Activated B cell treated with CpG ODN at 0.5 μM for 24 hours (primary cell): ENCODE results near the gene MAP7D3. TPM values are rescaled to one million over a fixed set of nuclear protein-coding genes. Genes with fewer than 3 reads are reported as not detected.
A peak's percentile ranks its signal among the peaks of the same experiment; 100 is the strongest.

Experiments
- ATAC-seq: fragments of 200-7000 bp; cut with Tn5 transposase; one replicate; pipeline ENCODE4 v1.10.0; 2021; ENCODE audit warnings: low read depth, mild to moderate bottlenecking, moderate library complexity
- CTCF ChIA-PET: fragments of 350-600 bp; sonication (Branson Sonifier 250); formaldehyde crosslinking; loops from one replicate; lab custom pipeline; 2021; ENCODE audit warnings: antibody characterized with exemption; lab: Charles Lee
- POLR2A ChIA-PET: fragments of 350-600 bp; sonication (Branson Sonifier 250); formaldehyde crosslinking; loops from one replicate; lab custom pipeline; 2021; ENCODE audit warnings: antibody characterized with exemption; lab: Charles Lee
- DNase-seq: peaks from one replicate; pipeline ENCODE4 v3.0.0; 2022
- H3K27ac Mint-ChIP-seq: one replicate; pipeline ENCODE4 v1.8.0; 2020; ENCODE audit warnings: mixed read lengths
- H3K27me3 Mint-ChIP-seq: one replicate; pipeline ENCODE4 v1.8.0; 2021; ENCODE audit warnings: mixed read lengths
- H3K36me3 Mint-ChIP-seq: one replicate; pipeline ENCODE4 v1.8.0; 2021; ENCODE audit warnings: low read depth, mixed read lengths
- H3K4me1 Mint-ChIP-seq: one replicate; pipeline ENCODE4 v1.8.0; 2021; ENCODE audit warnings: mixed read lengths
- H3K4me3 Mint-ChIP-seq: one replicate; pipeline ENCODE4 v1.8.0; 2020; ENCODE audit warnings: mild to moderate bottlenecking, mixed read lengths
- H3K9me3 Mint-ChIP-seq: one replicate; pipeline ENCODE4 v1.8.0; 2020; ENCODE audit warnings: mixed read lengths
- intact Hi-C: fragments of 100-400 bp; cut with micrococcal nuclease; formaldehyde crosslinking; loops from one replicate; pipeline ENCODE4 v1.15.1; 2024
- total RNA-seq: library from RNA; stranded (reverse); gene quantifications from 2 replicates; pipeline ENCODE4 v1.2.3, GENCODE V29; 2022
- TF ChIP-seq, protein P1 (sequence below): fragments of 200-600 bp; IDR thresholded peaks from one replicate; pipeline ENCODE4 v1.8.0; 2022; ENCODE audit warnings: antibody characterized with exemption, mild to moderate bottlenecking

Gene MAP7D3
- total RNA-seq, 1 donor from 2014 or later: 12.2 TPM

DNA sequence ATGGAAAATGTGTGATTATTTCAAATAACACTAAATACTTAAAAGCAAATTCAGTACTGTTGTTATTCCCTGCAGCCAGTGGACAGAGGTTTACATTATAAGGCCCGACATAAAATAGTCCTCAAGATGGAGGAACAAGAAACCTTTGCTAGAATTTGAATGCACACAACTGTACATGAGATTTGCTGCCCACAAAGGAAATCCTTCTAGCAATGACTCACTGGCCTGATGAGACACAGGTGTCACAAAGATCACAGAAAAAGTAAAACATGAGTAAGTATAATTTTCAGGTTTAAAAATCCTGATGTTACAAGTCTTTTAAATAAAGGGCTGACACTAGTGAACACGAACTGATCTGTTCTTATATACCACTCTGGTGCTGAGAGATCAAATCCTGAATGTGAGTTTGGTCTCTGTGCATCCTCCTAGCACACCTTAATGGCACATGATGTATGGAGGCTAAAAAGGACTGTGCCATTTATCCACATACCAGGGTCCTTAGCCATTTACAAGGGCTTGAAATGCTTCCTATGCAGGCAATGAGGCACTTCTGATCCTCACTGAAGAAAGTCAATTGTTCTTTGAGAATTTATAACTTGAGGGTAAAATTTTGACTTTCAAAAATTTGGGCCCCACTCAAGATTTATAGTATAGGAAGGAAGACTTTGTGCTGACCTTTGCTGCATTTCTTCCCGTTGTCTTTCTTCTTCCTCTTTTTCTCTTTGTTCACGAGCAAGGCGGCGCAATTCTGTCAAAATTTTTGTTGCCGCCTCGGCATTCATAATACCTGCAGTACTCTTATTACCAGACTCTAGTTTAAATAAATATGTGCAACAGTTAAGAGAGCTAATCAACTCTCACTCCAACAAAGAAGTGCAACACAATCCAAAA is 23.0 kb downstream of the MAP7D3 start:
- ChIA-PET CTCF (no interaction called here), POLR2A (no interaction called here)
- no peaks in the 10 kb centered on the region for H3K9me3 Mint-ChIP-seq
- no peaks in the 10 kb centered on the region for H3K27me3 Mint-ChIP-seq
- intact Hi-C loops: loop anchor here (1.0 to 5.0 kb wide), 2 partner anchors 22 to 81 kb away; partner anchors contain the start of gene FHL1
- DNase-seq (no peak), ATAC-seq (peak; percentile 62)
- peaks cover 43% of the 10 kb centered on the region for H3K36me3 Mint-ChIP-seq
- H3K27ac Mint-ChIP-seq: peak overlapping the region; percentile 87
- TF ChIP-seq, protein P1, sequence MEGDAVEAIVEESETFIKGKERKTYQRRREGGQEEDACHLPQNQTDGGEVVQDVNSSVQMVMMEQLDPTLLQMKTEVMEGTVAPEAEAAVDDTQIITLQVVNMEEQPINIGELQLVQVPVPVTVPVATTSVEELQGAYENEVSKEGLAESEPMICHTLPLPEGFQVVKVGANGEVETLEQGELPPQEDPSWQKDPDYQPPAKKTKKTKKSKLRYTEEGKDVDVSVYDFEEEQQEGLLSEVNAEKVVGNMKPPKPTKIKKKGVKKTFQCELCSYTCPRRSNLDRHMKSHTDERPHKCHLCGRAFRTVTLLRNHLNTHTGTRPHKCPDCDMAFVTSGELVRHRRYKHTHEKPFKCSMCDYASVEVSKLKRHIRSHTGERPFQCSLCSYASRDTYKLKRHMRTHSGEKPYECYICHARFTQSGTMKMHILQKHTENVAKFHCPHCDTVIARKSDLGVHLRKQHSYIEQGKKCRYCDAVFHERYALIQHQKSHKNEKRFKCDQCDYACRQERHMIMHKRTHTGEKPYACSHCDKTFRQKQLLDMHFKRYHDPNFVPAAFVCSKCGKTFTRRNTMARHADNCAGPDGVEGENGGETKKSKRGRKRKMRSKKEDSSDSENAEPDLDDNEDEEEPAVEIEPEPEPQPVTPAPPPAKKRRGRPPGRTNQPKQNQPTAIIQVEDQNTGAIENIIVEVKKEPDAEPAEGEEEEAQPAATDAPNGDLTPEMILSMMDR: no peak
- peak overlapping the region; percentile 68 for H3K4me3 Mint-ChIP-seq
- peaks cover 33% of the 10 kb centered on the region for H3K4me1 Mint-ChIP-seq

DNA sequence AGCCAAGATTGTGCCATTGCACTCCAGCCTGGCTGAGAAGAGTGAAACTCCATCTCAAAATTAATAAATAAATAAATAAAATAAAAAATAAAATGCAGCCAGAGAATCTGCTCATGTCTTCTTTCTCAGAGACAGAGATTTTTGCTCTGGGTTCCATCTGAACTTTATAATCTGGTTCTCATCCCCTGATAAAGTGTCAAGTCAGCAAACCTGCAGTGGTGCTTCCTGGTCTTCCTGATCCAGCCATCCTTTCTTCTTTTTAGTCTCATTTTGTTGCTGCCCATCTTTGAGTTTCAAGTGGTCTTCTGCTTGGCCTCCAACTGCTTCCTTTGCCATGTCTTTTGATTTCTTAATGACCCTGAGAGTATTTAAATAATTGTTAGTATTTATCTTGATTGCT is 24.1 kb downstream of the MAP7D3 start:
- H3K9me3 Mint-ChIP-seq: no peaks in the 10 kb centered on the region
- no peak overlapping the region for H3K27ac Mint-ChIP-seq

DNA sequence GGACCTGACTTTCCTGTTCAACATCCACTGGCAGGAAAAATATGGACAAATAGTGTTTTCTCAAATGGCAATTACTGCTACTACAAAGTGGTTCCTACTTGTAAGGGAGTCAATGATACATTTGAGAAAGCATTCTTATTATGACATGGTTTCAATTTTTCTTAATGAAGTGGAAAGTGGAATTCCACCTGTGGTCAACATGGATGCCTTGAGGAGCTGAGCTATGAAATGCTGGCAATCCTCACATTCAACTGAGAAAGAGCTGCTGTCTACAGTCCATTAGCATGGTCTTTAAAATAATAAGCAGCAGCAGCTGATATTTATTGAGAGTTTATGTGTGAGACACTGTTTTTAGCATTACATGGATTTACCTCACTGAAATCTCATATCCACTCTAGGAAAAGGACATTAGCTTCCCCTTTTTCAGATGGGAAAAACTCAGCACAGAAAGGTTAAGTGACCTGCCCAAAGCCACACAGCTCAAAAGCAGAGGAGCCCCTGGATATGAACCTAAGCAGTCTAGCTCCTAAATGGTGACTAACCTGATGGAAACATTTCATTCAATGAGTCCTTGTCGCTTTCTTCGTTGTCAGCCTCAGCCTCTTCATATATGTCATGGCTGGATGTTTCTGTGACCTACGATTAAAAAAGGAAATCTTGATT is 29.2 kb downstream of the MAP7D3 start:
- H3K27ac Mint-ChIP-seq: no peak overlapping the region
- peaks cover 10% of the 10 kb centered on the region for H3K4me1 Mint-ChIP-seq
- intact Hi-C loops: no loop called here
- ChIA-PET POLR2A (no interaction called here), CTCF (interaction anchor here (0.9 kb wide), 1 partner anchor 48 kb away, joined by 3 read pairs; no protein-coding TSS in a partner anchor)
- no peak overlapping the region for H3K4me3 Mint-ChIP-seq
- H3K9me3 Mint-ChIP-seq: no peaks in the 10 kb centered on the region
- ATAC-seq (no peak), DNase-seq (no peak)
- H3K27me3 Mint-ChIP-seq: no peaks in the 10 kb centered on the region
- peaks cover 65% of the 10 kb centered on the region for H3K36me3 Mint-ChIP-seq
- TF ChIP-seq, protein P1: no peak

More for the DNA sequence above, 24.1 kb downstream of the MAP7D3 start:
- no peak overlapping the region for H3K4me3 Mint-ChIP-seq
- TF ChIP-seq, protein P1: no peak
- H3K4me1 Mint-ChIP-seq: peaks cover 33% of the 10 kb centered on the region
- POLR2A ChIA-PET: no interaction called here
- peaks cover 47% of the 10 kb centered on the region for H3K36me3 Mint-ChIP-seq
- intact Hi-C loops: loop anchor here (5.0 kb wide), 1 partner anchor 80 kb away; the partner anchor contains the start of gene FHL1
- DNase-seq: no peak
- no peak for ATAC-seq
- CTCF ChIA-PET: no interaction called here
- H3K27me3 Mint-ChIP-seq: no peaks in the 10 kb centered on the region

DNA sequence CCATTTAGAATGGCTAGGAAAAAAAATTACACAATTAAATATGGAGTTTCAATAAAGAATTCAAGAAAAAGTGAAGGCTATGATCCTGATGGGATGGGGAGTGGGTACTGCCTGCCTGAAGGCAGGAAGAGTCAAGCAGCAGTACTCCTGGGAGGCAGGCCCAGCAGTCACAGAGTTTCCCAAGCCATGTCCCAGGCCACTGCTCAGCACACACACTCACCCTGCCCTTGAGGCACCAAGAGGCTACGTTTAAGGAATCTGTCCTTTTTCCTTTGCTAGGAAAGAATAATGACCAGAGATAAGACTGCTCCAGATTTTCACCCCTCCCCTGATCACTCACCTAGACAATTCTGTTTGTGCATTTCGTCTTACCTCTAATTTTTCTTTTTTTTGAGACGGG is 30.2 kb downstream of the MAP7D3 start:
- DNase-seq: no peak
- peaks cover 7% of the 10 kb centered on the region for H3K4me1 Mint-ChIP-seq
- H3K27ac Mint-ChIP-seq: no peak overlapping the region
- ChIA-PET CTCF (interaction anchor here (0.6 kb wide), 1 partner anchor 505 kb away, joined by 3 read pairs; no protein-coding TSS in a partner anchor), POLR2A (no interaction called here)
- H3K4me3 Mint-ChIP-seq: no peak overlapping the region
- intact Hi-C loops: no loop called here
- H3K36me3 Mint-ChIP-seq: peaks cover 62% of the 10 kb centered on the region
- no peaks in the 10 kb centered on the region for H3K9me3 Mint-ChIP-seq
- no peak for ATAC-seq
- TF ChIP-seq, protein P1: no peak
- no peaks in the 10 kb centered on the region for H3K27me3 Mint-ChIP-seq

DNA sequence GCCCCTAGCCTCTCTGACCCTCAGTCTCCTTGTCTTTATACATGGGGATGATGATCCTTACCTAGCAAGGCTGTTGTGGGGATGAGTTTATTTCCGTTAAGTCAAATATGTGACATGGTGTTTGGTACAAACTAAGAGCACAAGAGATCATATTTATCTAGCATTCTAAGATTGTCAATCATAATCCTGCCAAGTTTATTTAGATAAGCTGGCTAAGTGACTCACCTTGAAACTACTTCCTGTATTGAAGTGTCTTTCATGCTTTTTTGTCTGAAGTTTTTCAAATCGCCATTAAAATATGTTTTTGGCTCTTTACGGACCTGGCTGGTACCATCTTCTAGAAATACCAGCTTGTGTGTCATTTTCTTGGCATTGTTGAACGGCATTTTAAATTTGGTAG is 30.7 kb downstream of the MAP7D3 start:
- intact Hi-C loops: no loop called here
- TF ChIP-seq, protein P1: no peak
- POLR2A ChIA-PET: no interaction called here
- no peak overlapping the region for H3K4me3 Mint-ChIP-seq
- H3K36me3 Mint-ChIP-seq: peaks cover 58% of the 10 kb centered on the region
- no peak overlapping the region for H3K27ac Mint-ChIP-seq
- DNase-seq (no peak), ATAC-seq (no peak)
- H3K4me1 Mint-ChIP-seq: peaks cover 3% of the 10 kb centered on the region
- H3K9me3 Mint-ChIP-seq: no peaks in the 10 kb centered on the region
- CTCF ChIA-PET: interaction anchor here (0.6 kb wide), 1 partner anchor 505 kb away, joined by 3 read pairs; no protein-coding TSS in a partner anchor
- no peaks in the 10 kb centered on the region for H3K27me3 Mint-ChIP-seq
